Measurements from ENCODE around the gene APBA2.

DNA sequence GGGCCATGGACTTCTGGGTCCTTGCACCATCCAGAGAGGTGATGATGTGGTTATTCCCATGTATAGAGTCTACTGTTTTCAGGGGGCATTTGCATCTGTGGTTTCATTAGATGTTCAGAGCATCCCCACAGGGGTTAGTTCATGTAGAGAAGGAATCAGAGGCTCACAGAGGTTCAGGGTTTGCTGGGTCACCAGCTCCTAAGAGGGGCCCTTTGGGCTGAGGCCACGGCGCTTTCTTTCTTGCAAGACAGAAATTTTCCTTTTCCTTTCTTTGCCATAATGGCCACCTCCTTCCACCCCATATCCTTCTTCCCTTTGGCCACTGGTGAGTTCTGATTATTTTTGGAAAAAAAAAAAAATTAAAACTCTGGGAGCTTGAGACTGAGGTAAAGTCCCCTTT is 62.3 kb downstream of the APBA2 start:
- TF ChIP-seq CTCF (conservative IDR thresholded peaks at IDR 0.05; ENCODE audit: low read depth, low read length), result no peak
- TF ChIP-seq EZH2 (IDR thresholded peaks at IDR 0.05; ENCODE audit: borderline replicate concordance, low read depth, low read length, poor library complexity, severe bottlenecking), result no peak
